ENCODE results near the gene ELF3. TPM values are rescaled to one million over a fixed set of nuclear protein-coding genes. Genes with fewer than 3 reads are reported as not detected.
A peak's percentile ranks its signal among the peaks of the same experiment; 100 is the strongest.

ELF3 gene
- total RNA-seq, 1 donor from 2014 or later: 2.7 TPM

DNA sequence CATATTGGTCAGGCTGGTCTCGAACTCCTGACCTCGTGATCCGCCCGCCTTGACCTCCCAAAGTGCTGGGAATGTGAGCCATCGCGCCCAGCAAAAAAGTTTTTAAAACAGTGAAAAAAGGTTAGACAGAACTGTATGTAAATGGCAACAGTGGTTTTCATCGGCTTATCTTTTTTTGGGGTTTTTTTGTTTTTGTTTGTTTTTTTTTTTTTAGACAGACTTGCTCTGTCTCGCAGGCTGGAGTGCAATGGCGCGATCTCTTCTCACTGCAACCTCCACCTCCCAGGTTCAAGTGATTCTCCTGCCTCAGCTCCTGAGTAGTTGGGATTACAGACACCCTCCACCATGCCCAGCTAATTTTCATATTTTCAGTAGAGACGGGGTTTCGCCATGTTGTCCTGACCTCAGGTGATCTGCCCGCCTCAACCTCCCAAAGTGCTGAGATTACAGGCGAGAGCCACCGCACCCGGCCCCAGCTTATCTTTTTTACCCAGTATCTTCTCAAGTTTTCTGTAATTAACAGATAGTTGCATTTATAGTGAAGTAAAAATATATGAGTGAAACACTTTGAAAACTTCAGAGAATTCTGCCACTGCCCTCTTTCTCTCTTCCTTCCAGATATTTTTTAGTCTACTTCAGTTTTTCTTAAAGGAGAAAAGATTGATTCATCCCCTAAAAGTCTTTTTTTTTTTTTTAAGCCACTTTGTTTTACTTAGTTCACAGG is 42.0 kb upstream of the ELF3 start:
- H3K79me2 ChIP-seq (ENCODE audit: low read depth): peaks cover 3% of the 10 kb centered on the region
- H3K9me3 ChIP-seq (ENCODE audit: low read depth): no peaks in the 10 kb centered on the region
- no peaks in the 10 kb centered on the region for H3K27me3 ChIP-seq
- Mint-ChIP-seq H3K27ac (no peak overlapping the region), H3K9me3 (no peaks in the 10 kb centered on the region), H3K4me1 (no peaks in the 10 kb centered on the region), H3K36me3 (peaks cover 10% of the 10 kb centered on the region), H3K4me3 (no peak overlapping the region), H3K27me3 (ENCODE audit: insufficient read depth, low read depth) (no peaks in the 10 kb centered on the region)
- H3K36me3 ChIP-seq: peaks cover 14% of the 10 kb centered on the region
- peaks cover 11% of the 10 kb centered on the region for H3F3A ChIP-seq (ENCODE audit: low read depth)
- H2AFZ ChIP-seq (replicated peaks): no peak overlapping the region
- H4K20me1 ChIP-seq (ENCODE audit: low read depth): peaks cover 6% of the 10 kb centered on the region
- H3K4me1 ChIP-seq: no peaks in the 10 kb centered on the region
- no peak overlapping the region for H3K9ac ChIP-seq
- TF ChIP-seq CTCF (IDR thresholded peaks at IDR 0.05) (no peak), EZH2phosphoT487 (IDR thresholded peaks at IDR 0.05) (no peak), EZH2 (IDR thresholded peaks at IDR 0.05) (no peak)
- H3K27ac ChIP-seq: no peak overlapping the region
- no peak overlapping the region for H3K4me3 ChIP-seq
- DNase-seq (ENCODE audit: low spot score): no peak
- no peak overlapping the region for H3K4me2 ChIP-seq

DNA sequence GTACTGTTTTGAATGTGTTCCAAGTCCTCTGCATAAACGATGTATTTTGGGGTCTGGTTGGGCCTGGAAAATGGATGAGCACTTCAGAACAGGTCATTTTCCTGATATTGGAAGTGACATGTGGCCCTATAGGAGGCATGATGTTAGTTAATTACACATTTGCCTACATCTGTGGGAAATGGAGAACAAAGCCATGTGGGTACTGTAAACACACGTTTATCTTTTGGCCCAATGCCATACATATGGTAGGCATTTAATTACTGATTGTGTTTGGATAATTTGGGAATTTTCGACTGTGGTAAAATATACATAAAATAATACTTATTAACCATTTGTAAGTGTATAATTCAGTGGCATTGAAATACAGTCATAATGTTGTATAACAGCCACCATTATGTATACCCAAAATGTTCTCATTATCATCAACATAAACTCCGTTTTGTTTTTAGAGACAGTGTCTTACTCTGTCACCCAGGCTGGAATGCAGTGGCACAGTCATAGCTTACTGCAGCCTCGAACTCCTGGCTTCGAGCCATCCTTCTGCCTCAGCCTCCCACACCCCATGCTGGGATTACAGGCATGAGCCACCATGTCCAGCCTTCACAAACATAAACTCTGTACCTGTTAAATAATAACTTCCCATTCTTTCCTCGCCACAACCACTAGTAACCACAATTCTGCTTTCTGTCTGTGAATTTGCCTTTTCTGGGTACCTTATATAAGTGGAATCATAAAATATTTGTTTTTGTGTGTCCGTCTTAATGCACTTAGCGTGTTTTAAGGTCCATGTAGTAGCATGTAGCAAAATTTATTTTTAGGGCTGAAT is 39.8 kb upstream of the ELF3 start:
- TF ChIP-seq CTCF (IDR thresholded peaks at IDR 0.05): no peak
- no peak for TF ChIP-seq EZH2 (IDR thresholded peaks at IDR 0.05)
- Mint-ChIP-seq H3K4me3 (no peak overlapping the region), H3K36me3 (peaks cover 7% of the 10 kb centered on the region), H3K27ac (no peak overlapping the region), H3K4me1 (no peaks in the 10 kb centered on the region), H3K9me3 (no peaks in the 10 kb centered on the region), H3K27me3 (ENCODE audit: insufficient read depth, low read depth) (no peaks in the 10 kb centered on the region)
- no peaks in the 10 kb centered on the region for H3K4me1 ChIP-seq
- no peak overlapping the region for H3K4me3 ChIP-seq
- no peak overlapping the region for H2AFZ ChIP-seq (replicated peaks)
- H3K9ac ChIP-seq: no peak overlapping the region
- peaks cover 9% of the 10 kb centered on the region for H3K36me3 ChIP-seq
- H4K20me1 ChIP-seq (ENCODE audit: low read depth): peaks cover 5% of the 10 kb centered on the region
- no peak overlapping the region for H3K27ac ChIP-seq
- H3K27me3 ChIP-seq: no peaks in the 10 kb centered on the region
- peaks cover 3% of the 10 kb centered on the region for H3K79me2 ChIP-seq (ENCODE audit: low read depth)
- no peak overlapping the region for H3K4me2 ChIP-seq
- peaks cover 11% of the 10 kb centered on the region for H3F3A ChIP-seq (ENCODE audit: low read depth)
- no peaks in the 10 kb centered on the region for H3K9me3 ChIP-seq (ENCODE audit: low read depth)
- no peak for DNase-seq (ENCODE audit: low spot score)

DNA sequence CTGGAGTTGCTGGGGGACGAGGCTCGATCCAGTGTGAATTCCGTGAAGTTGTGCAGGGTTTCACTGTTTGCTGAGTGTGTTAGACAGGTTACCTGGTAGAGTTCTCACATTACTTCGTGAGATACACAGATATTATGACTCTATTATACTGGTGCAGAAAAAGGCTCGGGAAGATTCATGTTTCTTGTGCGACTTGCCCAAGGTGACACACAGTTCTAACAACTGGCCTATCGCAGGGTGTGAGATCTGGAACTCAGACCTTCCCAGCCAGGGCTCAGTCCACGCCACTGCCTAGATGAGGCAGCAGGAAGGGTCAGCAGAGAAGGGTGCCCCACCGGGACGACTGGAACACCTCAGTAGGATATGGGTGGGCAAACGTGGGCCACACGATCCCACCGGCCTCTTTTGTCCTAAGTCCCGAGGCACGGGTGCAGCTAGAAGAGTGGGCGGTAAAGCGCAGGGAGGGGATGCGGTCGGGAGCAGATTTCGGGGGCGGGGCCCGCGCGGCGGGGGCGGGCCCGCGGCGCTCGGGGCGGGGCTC is 28.2 kb upstream of the ELF3 start:
- Histone ChIP-seq H3K4me1 (peaks cover 6% of the 10 kb centered on the region), H4K20me1 (ENCODE audit: low read depth) (peaks cover 13% of the 10 kb centered on the region), H3K9me3 (ENCODE audit: low read depth) (no peaks in the 10 kb centered on the region), H3K4me2 (peak overlapping the region; percentile 91), H3K36me3 (no peaks in the 10 kb centered on the region), H3K9ac (no peak overlapping the region), H3K79me2 (ENCODE audit: low read depth) (peaks cover 40% of the 10 kb centered on the region), H2AFZ (replicated peaks) (peak overlapping the region; percentile 91), H3K27ac (no peak overlapping the region), H3K27me3 (peaks cover 15% of the 10 kb centered on the region), H3F3A (ENCODE audit: low read depth) (peaks cover 24% of the 10 kb centered on the region), H3K4me3 (peak overlapping the region; percentile 68)
- Mint-ChIP-seq H3K4me1 (peaks cover 22% of the 10 kb centered on the region), H3K27me3 (ENCODE audit: insufficient read depth, low read depth) (peaks cover 7% of the 10 kb centered on the region), H3K36me3 (peaks cover 2% of the 10 kb centered on the region), H3K4me3 (peak overlapping the region; percentile 97), H3K27ac (peak overlapping the region; percentile 91), H3K9me3 (no peaks in the 10 kb centered on the region)
- DNase-seq (ENCODE audit: low spot score): peak; percentile 81
- TF ChIP-seq EZH2phosphoT487 (IDR thresholded peaks at IDR 0.05) (no peak), EZH2 (IDR thresholded peaks at IDR 0.05) (peak; percentile 2), CTCF (IDR thresholded peaks at IDR 0.05) (no peak)

All from neural progenitor cell (in vitro differentiated cells).